22Rv1 (cell line): ENCODE measurements around the gene LMTK2.

Source experiments
- CTCF ChIP-seq: fragments of 450-650 bp; IDR thresholded peaks from 2 replicates; pipeline ENCODE4 v1.5.1; 2017; ENCODE audit warnings: mild to moderate bottlenecking
- ZFX ChIP-seq: fragments of 450-650 bp; IDR thresholded peaks from 2 replicates; pipeline ENCODE4 v1.6.1; 2017; ENCODE audit warnings: antibody characterized with exemption, borderline replicate concordance

- TF ChIP-seq CTCF = no peak
- TF ChIP-seq ZFX = no peak
Measured at GRCh38 chr7:98057157-98057556, 49.5 kb upstream of the LMTK2 start.
